Measurements from ENCODE around the gene CEP112.

Gene CEP112

GRCh38 chr17:66191593-66192377 lies at the start of gene CEP112:
Gene CEP112 (minus strand): TSS chr17:66192133.
- TF ChIP-seq CTCF (IDR thresholded peaks at IDR 0.05; ENCODE audit: control insufficient read depth, extremely low read depth, insufficient read depth): no peak
- H3K4me3 ChIP-seq (ENCODE audit: low read depth, low read length): peak within 1 kb of the TSS; percentile 65
- DNase-seq (ENCODE audit: low read depth): peak; percentile 33

- no peak for DNase-seq (ENCODE audit: low read depth)
These were observed 48.7 kb upstream of the CEP112 start for GRCh38 chr17:66240630-66241029.

DNA sequence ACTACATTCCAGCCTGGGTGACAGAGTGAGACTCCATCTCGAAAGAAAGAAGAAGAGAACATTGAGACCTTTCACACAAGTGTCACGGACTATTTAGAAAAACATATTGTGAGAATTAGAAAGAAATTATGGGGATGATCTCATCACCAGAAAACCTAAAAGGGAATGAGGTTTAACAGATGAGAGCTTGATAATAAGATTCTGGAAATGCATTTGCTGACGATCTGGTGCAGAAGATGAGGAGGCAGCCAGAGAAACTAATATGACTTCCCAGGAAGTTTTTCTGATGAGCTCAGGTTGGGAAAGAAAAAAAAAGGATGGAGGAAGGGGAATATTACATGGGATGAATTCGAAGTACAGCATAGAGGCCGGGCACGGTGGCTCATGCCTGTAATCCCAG lies 48.1 kb upstream of the CEP112 start:
- TF ChIP-seq CTCF (IDR thresholded peaks at IDR 0.05; ENCODE audit: control insufficient read depth, extremely low read depth, insufficient read depth): no peak
- DNase-seq (ENCODE audit: low read depth): no peak
- no peak overlapping the region for H3K4me3 ChIP-seq (ENCODE audit: low read depth, low read length)

More at GRCh38 chr17:66240630-66241029, 48.7 kb upstream of the CEP112 start:
- TF ChIP-seq CTCF (IDR thresholded peaks at IDR 0.05; ENCODE audit: control insufficient read depth, extremely low read depth, insufficient read depth): no peak
- no peak overlapping the region for H3K4me3 ChIP-seq (ENCODE audit: low read depth, low read length)

DNA sequence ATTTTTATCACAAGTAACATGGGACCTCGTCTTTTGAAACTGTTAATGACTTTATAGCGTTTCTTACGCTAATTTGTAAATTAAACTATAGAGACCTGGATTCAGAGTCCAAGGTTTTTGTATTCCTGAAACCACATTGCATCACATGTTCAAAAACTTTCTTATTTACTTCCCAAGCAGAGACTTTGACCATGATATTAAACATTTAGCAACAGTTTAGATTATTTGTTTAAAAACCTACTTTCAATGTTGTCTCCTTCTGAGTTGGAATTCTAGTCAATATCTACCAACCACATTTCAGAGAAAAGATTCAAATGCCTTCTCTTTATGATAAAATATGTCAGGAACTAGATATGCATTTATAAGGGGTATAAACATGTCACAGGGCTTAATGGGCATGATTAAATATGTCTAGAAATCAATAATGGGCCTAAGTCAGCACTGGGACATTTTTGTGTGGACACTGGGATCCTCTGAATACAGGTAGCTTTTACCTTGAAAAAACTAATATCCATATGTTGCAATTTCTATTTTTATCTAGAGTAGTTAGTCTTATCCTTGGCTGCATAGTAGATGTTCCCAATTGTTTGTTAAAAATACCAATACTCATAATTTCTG lies 43.6 kb upstream of the CEP112 start:
- DNase-seq (ENCODE audit: low read depth): no peak
- no peak for TF ChIP-seq CTCF (IDR thresholded peaks at IDR 0.05; ENCODE audit: control insufficient read depth, extremely low read depth, insufficient read depth)
- H3K4me3 ChIP-seq (ENCODE audit: low read depth, low read length): no peak overlapping the region

GRCh38 chr17:66234611-66235010 lies 42.7 kb upstream of the CEP112 start:
- H3K4me3 ChIP-seq (ENCODE audit: low read depth, low read length): no peak overlapping the region
- DNase-seq (ENCODE audit: low read depth): no peak
- TF ChIP-seq CTCF (IDR thresholded peaks at IDR 0.05; ENCODE audit: control insufficient read depth, extremely low read depth, insufficient read depth): no peak

- TF ChIP-seq CTCF (IDR thresholded peaks at IDR 0.05; ENCODE audit: control insufficient read depth, extremely low read depth, insufficient read depth): no peak
- DNase-seq (ENCODE audit: low read depth): no peak
- no peak overlapping the region for H3K4me3 ChIP-seq (ENCODE audit: low read depth, low read length)
These were observed 41.3 kb upstream of the CEP112 start for GRCh38 chr17:66233023-66233753.
